ENCODE measurements around the gene KRT83. TPM values are rescaled to one million over a fixed set of nuclear protein-coding genes. Genes with fewer than 3 reads are reported as not detected.

Gene KRT83
- total RNA-seq, 1 experiment from 2014 or later = not detected

- Histone ChIP-seq H3K4me1 (ENCODE audit: insufficient read depth, low read length) (no peaks in the 10 kb centered on the region; the same call in 1 of the 2 replicates), H2BK20ac (ENCODE audit: low read depth, low read length, poor library complexity, severe bottlenecking) (no peak overlapping the region), H2AK5ac (ENCODE audit: insufficient read length, low read length) (no peak overlapping the region), H2BK5ac (ENCODE audit: insufficient read length, low read length) (no peak overlapping the region), H4K8ac (replicated peaks; ENCODE audit: insufficient read length, low read depth, low read length) (no peak overlapping the region), H3K56ac (ENCODE audit: insufficient read length, low read depth, low read length) (no peak overlapping the region), H3K4me2 (ENCODE audit: insufficient read depth, insufficient read length, low read length) (peak overlapping the region; percentile 63), H2BK12ac (ENCODE audit: insufficient read length, low read depth, low read length) (no peak overlapping the region), H3K4ac (ENCODE audit: low read depth, low read length) (no peak overlapping the region), H3K27me3 (ENCODE audit: insufficient read depth, low read length) (peaks cover 13% of the 10 kb centered on the region; the same call in 1 of the 2 replicates), H3K14ac (ENCODE audit: insufficient read depth, low read length) (no peak overlapping the region), H2AFZ (ENCODE audit: low read length) (no peak overlapping the region), H3K79me1 (ENCODE audit: insufficient read depth, low read depth, low read length, poor library complexity, severe bottlenecking) (no peaks in the 10 kb centered on the region), H4K20me1 (ENCODE audit: control insufficient read depth, insufficient read depth, insufficient read length) (no peaks in the 10 kb centered on the region), H4K91ac (ENCODE audit: insufficient read length, low read depth, low read length) (no peak overlapping the region), H3K18ac (ENCODE audit: insufficient read length, low read depth, low read length) (no peak overlapping the region), H2BK15ac (ENCODE audit: low read depth, low read length) (no peak overlapping the region), H3T11ph (ENCODE audit: low read length) (no peak overlapping the region), H3K9me3 (ENCODE audit: control insufficient read depth, low read depth, low read length) (no peaks in the 10 kb centered on the region), H3K9ac (ENCODE audit: extremely low read depth, insufficient read length, low read length) (no peak overlapping the region), H3K23me2 (ENCODE audit: insufficient read length, low read depth, low read length, poor library complexity, severe bottlenecking) (peaks cover 9% of the 10 kb centered on the region), H3K79me2 (ENCODE audit: insufficient read depth, low read length) (no peaks in the 10 kb centered on the region), H2BK120ac (ENCODE audit: low read depth, low read length, poor library complexity, severe bottlenecking) (no peak overlapping the region), H3K27ac (ENCODE audit: insufficient read length, low read depth, low read length) (no peak overlapping the region), H4K5ac (ENCODE audit: insufficient read length, low read depth, low read length) (no peak overlapping the region), H3K23ac (ENCODE audit: insufficient read length, low read depth, low read length) (no peak overlapping the region)
- no peak for TF ChIP-seq CTCF (conservative IDR thresholded peaks at IDR 0.05)
- Mint-ChIP-seq H3K27ac (no peak overlapping the region; a peak in 1 of 7 replicates), H3K4me1 (peaks cover 11 to 14% of the 10 kb centered on the region in 2 experiments), H3K9me3 (no peaks in the 10 kb centered on the region), H3K27me3 (ENCODE audit: low read depth) (peaks cover 82% of the 10 kb centered on the region), H3K36me3 (ENCODE audit: insufficient read depth in 1 of 3, low read depth in 3 of 3) (no peaks in the 10 kb centered on the region), H3K4me3 (peak overlapping the region; percentile 63 to 73)
- DNase-seq = no peak
- WGBS (ENCODE audit: extremely low coverage, insufficient read length, low lambda C conversion rate) = no CpG with 5 or more reads among the region's 15 CpGs
Observed at GRCh38 chr12:52308806-52309425, 12.3 kb downstream of the KRT83 start.
